ENCODE results near the gene ATCAY. TPM values are rescaled to one million over a fixed set of nuclear protein-coding genes. Genes with fewer than 3 reads are reported as not detected.

ATCAY gene
- total RNA-seq, 3 donors from 2014 or later (not counting 1 experiment from before 2014, with no cell fraction given): not detected

GRCh38 chr19:3855320-3855719, 25.2 kb upstream of the ATCAY start:
- TF ChIP-seq CTCF (IDR thresholded peaks at IDR 0.05): no peak
- 91% methylated on average over 19 of the region's 19 CpGs for WGBS (ENCODE audit: insufficient coverage)
- ATAC-seq: no peak

GRCh38 chr19:3857449-3858003, 23.0 kb upstream of the ATCAY start:
- no peak overlapping the region for H3K27ac ChIP-seq (ENCODE audit: low read length)
- H3K4me1 ChIP-seq (ENCODE audit: control insufficient read depth, insufficient read depth, low read length): no peaks in the 10 kb centered on the region
- TF ChIP-seq CTCF (IDR thresholded peaks at IDR 0.05): no peak
- ATAC-seq (no peak), DNase-seq (no peak)
- intact Hi-C loops (cut with micrococcal nuclease): no loop called here
- H3K27me3 Mint-ChIP-seq (ENCODE audit: low read depth in 2 of 2): peaks cover 0 to 2% of the 10 kb centered on the region in 2 donors
- no peak overlapping the region for H3K4me3 ChIP-seq (ENCODE audit: low read length)
- H3K4me1 Mint-ChIP-seq: no peaks in the 10 kb centered on the region
- H3K36me3 ChIP-seq (ENCODE audit: control insufficient read depth, insufficient read depth, low read length): no peaks in the 10 kb centered on the region
- H3K4me3 Mint-ChIP-seq: no peak overlapping the region
- H3K9me3 Mint-ChIP-seq: no peaks in the 10 kb centered on the region
- H3K27ac Mint-ChIP-seq: no peak overlapping the region
- H3K27me3 ChIP-seq (ENCODE audit: control insufficient read depth, insufficient read depth, low read length): no peaks in the 10 kb centered on the region
- 74% methylated on average over 12 of the region's 12 CpGs for WGBS (ENCODE audit: insufficient coverage)
- no peaks in the 10 kb centered on the region for H3K36me3 Mint-ChIP-seq
- no peaks in the 10 kb centered on the region for H3K9me3 ChIP-seq (ENCODE audit: control insufficient read depth, insufficient read depth, low read length)

More at GRCh38 chr19:3855320-3855719, 25.2 kb upstream of the ATCAY start:
- Histone ChIP-seq H3K27me3 (ENCODE audit: control insufficient read depth, insufficient read depth, low read length) (no peaks in the 10 kb centered on the region), H3K9me3 (ENCODE audit: control insufficient read depth, insufficient read depth, low read length) (peaks cover 5% of the 10 kb centered on the region), H3K4me1 (ENCODE audit: control insufficient read depth, insufficient read depth, low read length) (no peaks in the 10 kb centered on the region), H3K4me3 (ENCODE audit: low read length) (no peak overlapping the region), H3K27ac (ENCODE audit: low read length) (no peak overlapping the region), H3K36me3 (ENCODE audit: control insufficient read depth, insufficient read depth, low read length) (no peaks in the 10 kb centered on the region)
- Mint-ChIP-seq H3K4me1 (no peaks in the 10 kb centered on the region), H3K9me3 (no peaks in the 10 kb centered on the region), H3K27me3 (ENCODE audit: low read depth in 2 of 2) (peaks cover 0 to 2% of the 10 kb centered on the region in 2 donors), H3K36me3 (no peaks in the 10 kb centered on the region), H3K27ac (no peak overlapping the region), H3K4me3 (no peak overlapping the region)
- DNase-seq: no peak
- intact Hi-C loops (cut with micrococcal nuclease): no loop called here

- no peak overlapping the region for H3K4me3 ChIP-seq (ENCODE audit: low read length)
- Mint-ChIP-seq H3K27ac (no peak overlapping the region), H3K4me3 (no peak overlapping the region), H3K36me3 (no peaks in the 10 kb centered on the region), H3K27me3 (ENCODE audit: low read depth in 2 of 2) (peaks cover 0 to 2% of the 10 kb centered on the region in 2 donors), H3K4me1 (no peaks in the 10 kb centered on the region), H3K9me3 (no peaks in the 10 kb centered on the region)
- no peaks in the 10 kb centered on the region for H3K36me3 ChIP-seq (ENCODE audit: control insufficient read depth, insufficient read depth, low read length)
- WGBS (ENCODE audit: insufficient coverage): 89% methylated on average over 17 of the region's 17 CpGs
- no peaks in the 10 kb centered on the region for H3K9me3 ChIP-seq (ENCODE audit: control insufficient read depth, insufficient read depth, low read length)
- no peak for TF ChIP-seq CTCF (IDR thresholded peaks at IDR 0.05)
- no peak for DNase-seq
- no peak for ATAC-seq
- intact Hi-C loops (cut with micrococcal nuclease): no loop called here
- H3K4me1 ChIP-seq (ENCODE audit: control insufficient read depth, insufficient read depth, low read length): no peaks in the 10 kb centered on the region
- no peak overlapping the region for H3K27ac ChIP-seq (ENCODE audit: low read length)
- H3K27me3 ChIP-seq (ENCODE audit: control insufficient read depth, insufficient read depth, low read length): no peaks in the 10 kb centered on the region
These were observed 20.0 kb upstream of the ATCAY start for GRCh38 chr19:3860499-3860898.
